ENCODE data around the gene GSS. TPM values are rescaled to one million over a fixed set of nuclear protein-coding genes. Genes with fewer than 3 reads are reported as not detected.
"Not testable (repeated sequence)": the region's sequence is repeated elsewhere in the genome, so short reads cannot be mapped to it uniquely, and the experiment has no call there.

GSS gene
- total RNA-seq, 2 experiments from 2014 or later, result 58.7 to 59.5 TPM

- H3K36me3 Mint-ChIP-seq (ENCODE audit: low read depth), result peaks cover 9% of the 10 kb centered on the region
- ATAC-seq, result no peak
- H3K9me3 Mint-ChIP-seq (ENCODE audit: low read depth), result no peaks in the 10 kb centered on the region
- intact Hi-C loops (cut with DNase I, micrococcal nuclease), result no loop called here
- ChIA-PET CTCF (no interaction called here), POLR2A (no interaction called here)
- H3K4me1 Mint-ChIP-seq, result peaks cover 26% of the 10 kb centered on the region
- H3K27me3 Mint-ChIP-seq, result no peaks in the 10 kb centered on the region
- no peak overlapping the region for H3K4me3 Mint-ChIP-seq
- H3K27ac Mint-ChIP-seq, result no peak overlapping the region
- DNase-seq, result no peak
Measured at GRCh38 chr20:34915131-34915530, 40.5 kb downstream of the GSS start.

GRCh38 chr20:34907616-34908469 lies 47.8 kb downstream of the GSS start:
- ChIA-PET POLR2A (no interaction called here), CTCF (no interaction called here)
- Mint-ChIP-seq H3K27me3 (no peaks in the 10 kb centered on the region), H3K36me3 (ENCODE audit: low read depth) (no peaks in the 10 kb centered on the region), H3K4me3 (no peak overlapping the region), H3K27ac (no peak overlapping the region), H3K4me1 (peaks cover 8% of the 10 kb centered on the region), H3K9me3 (ENCODE audit: low read depth) (no peaks in the 10 kb centered on the region)
- DNase-seq (no peak), ATAC-seq (no peak)
- intact Hi-C loops (cut with DNase I, micrococcal nuclease), result no loop called here

GRCh38 chr20:34904202-34904621 lies 51.4 kb downstream of the GSS start:
- no peak for DNase-seq
- no peak overlapping the region for H3K4me3 Mint-ChIP-seq
- H3K9me3 Mint-ChIP-seq (ENCODE audit: low read depth), result no peaks in the 10 kb centered on the region
- no peak for ATAC-seq
- H3K27me3 Mint-ChIP-seq, result no peaks in the 10 kb centered on the region
- peaks cover 8% of the 10 kb centered on the region for H3K4me1 Mint-ChIP-seq
- no peak overlapping the region for H3K27ac Mint-ChIP-seq
- intact Hi-C loops (cut with DNase I, micrococcal nuclease), result no loop called here
- peaks cover 2% of the 10 kb centered on the region for H3K36me3 Mint-ChIP-seq (ENCODE audit: low read depth)
- POLR2A ChIA-PET, result interaction anchor here (0.6 to 0.7 kb wide), 2 partner anchors 32 to 818 kb away, joined by 3 to 8 read pairs; no protein-coding TSS in a partner anchor
- CTCF ChIA-PET, result interaction anchor here (0.6 to 1.1 kb wide), 4 partner anchors 8 to 592 kb away, joined by 3 to 5 read pairs (median 4); no protein-coding TSS in a partner anchor

- POLR2A ChIA-PET; H3K27me3 Mint-ChIP-seq; DNase-seq; H3K27ac Mint-ChIP-seq; H3K4me1 Mint-ChIP-seq; ATAC-seq; intact Hi-C loops (cut with DNase I, micrococcal nuclease); H3K9me3 Mint-ChIP-seq (ENCODE audit: low read depth); H3K4me3 Mint-ChIP-seq; H3K36me3 Mint-ChIP-seq (ENCODE audit: low read depth); CTCF ChIA-PET: not testable (repeated sequence)
Measured at GRCh38 chr20:34898731-34899130, 56.9 kb downstream of the GSS start.

GRCh38 chr20:34898129-34898528 lies 57.5 kb downstream of the GSS start:
- POLR2A ChIA-PET; DNase-seq; H3K4me1 Mint-ChIP-seq; H3K4me3 Mint-ChIP-seq; intact Hi-C loops (cut with DNase I, micrococcal nuclease); H3K27ac Mint-ChIP-seq; H3K9me3 Mint-ChIP-seq (ENCODE audit: low read depth); H3K27me3 Mint-ChIP-seq; ATAC-seq; H3K36me3 Mint-ChIP-seq (ENCODE audit: low read depth): not testable (repeated sequence)
- CTCF ChIA-PET, result interaction anchor here (1.6 kb wide), 1 partner anchor 58 kb away, joined by 4 read pairs; the partner anchor contains the start of genes GSS and MYH7B

- ATAC-seq (no peak), DNase-seq (no peak)
- peaks cover 20% of the 10 kb centered on the region for H3K4me1 Mint-ChIP-seq
- no peak overlapping the region for H3K27ac Mint-ChIP-seq
- H3K9me3 Mint-ChIP-seq (ENCODE audit: low read depth), result no peaks in the 10 kb centered on the region
- intact Hi-C loops (cut with DNase I, micrococcal nuclease), result no loop called here
- H3K27me3 Mint-ChIP-seq, result no peaks in the 10 kb centered on the region
- ChIA-PET CTCF (interaction anchor here (0.7 to 0.8 kb wide), 2 partner anchors 52 to 1292 kb away, joined by 3 read pairs; no protein-coding TSS in a partner anchor), POLR2A (no interaction called here)
- H3K4me3 Mint-ChIP-seq, result no peak overlapping the region
- peaks cover 4% of the 10 kb centered on the region for H3K36me3 Mint-ChIP-seq (ENCODE audit: low read depth)
Measured at GRCh38 chr20:34896086-34896621, 59.5 kb downstream of the GSS start.

GRCh38 chr20:34895465-34895864 lies 60.1 kb downstream of the GSS start:
- H3K4me1 Mint-ChIP-seq, result peaks cover 27% of the 10 kb centered on the region
- DNase-seq, result no peak
- peaks cover 4% of the 10 kb centered on the region for H3K36me3 Mint-ChIP-seq (ENCODE audit: low read depth)
- H3K4me3 Mint-ChIP-seq, result no peak overlapping the region
- ATAC-seq, result no peak
- no peak overlapping the region for H3K27ac Mint-ChIP-seq
- CTCF ChIA-PET, result no interaction called here
- POLR2A ChIA-PET, result no interaction called here
- H3K27me3 Mint-ChIP-seq, result no peaks in the 10 kb centered on the region
- no peaks in the 10 kb centered on the region for H3K9me3 Mint-ChIP-seq (ENCODE audit: low read depth)
- intact Hi-C loops (cut with DNase I, micrococcal nuclease), result no loop called here

GRCh38 chr20:34894723-34895122 lies 60.9 kb downstream of the GSS start:
- peaks cover 2% of the 10 kb centered on the region for H3K36me3 Mint-ChIP-seq (ENCODE audit: low read depth)
- no peaks in the 10 kb centered on the region for H3K27me3 Mint-ChIP-seq
- H3K4me1 Mint-ChIP-seq, result peaks cover 34% of the 10 kb centered on the region
- ChIA-PET CTCF (no interaction called here), POLR2A (no interaction called here)
- intact Hi-C loops (cut with DNase I, micrococcal nuclease), result no loop called here
- ATAC-seq, result no peak
- DNase-seq, result no peak
- H3K27ac Mint-ChIP-seq, result no peak overlapping the region
- no peak overlapping the region for H3K4me3 Mint-ChIP-seq
- H3K9me3 Mint-ChIP-seq (ENCODE audit: low read depth), result no peaks in the 10 kb centered on the region

- intact Hi-C loops (cut with DNase I, micrococcal nuclease), result no loop called here
- no peak for DNase-seq
- Mint-ChIP-seq H3K4me3 (no peak overlapping the region), H3K4me1 (peaks cover 42% of the 10 kb centered on the region), H3K27ac (peak overlapping the region; percentile 78), H3K36me3 (ENCODE audit: low read depth) (peaks cover 4% of the 10 kb centered on the region), H3K9me3 (ENCODE audit: low read depth) (no peaks in the 10 kb centered on the region), H3K27me3 (no peaks in the 10 kb centered on the region)
- CTCF ChIA-PET, result interaction anchor here (0.9 to 1.3 kb wide), 2 partner anchors 19 to 555 kb away, joined by 3 to 5 read pairs; no protein-coding TSS in a partner anchor
- POLR2A ChIA-PET, result no interaction called here
- ATAC-seq, result no peak
Measured at GRCh38 chr20:34892671-34893070, 62.9 kb downstream of the GSS start.

GRCh38 chr20:34891166-34892062 lies 64.2 kb downstream of the GSS start:
- Mint-ChIP-seq H3K9me3 (ENCODE audit: low read depth) (no peaks in the 10 kb centered on the region), H3K27me3 (no peaks in the 10 kb centered on the region), H3K4me1 (peaks cover 42% of the 10 kb centered on the region), H3K27ac (peak overlapping the region; percentile 78), H3K36me3 (ENCODE audit: low read depth) (peaks cover 6% of the 10 kb centered on the region), H3K4me3 (peak overlapping the region; percentile 16)
- intact Hi-C loops (cut with DNase I, micrococcal nuclease), result loop anchor here (1.0 kb wide), 4 partner anchors 15 to 414 kb away; partner anchors contain the start of genes ACSS2 (in 2 of the 2), GSS (in 1 of the 2) and MYH7B (in 1 of the 2)
- POLR2A ChIA-PET, result interaction anchor here (0.5 kb wide), 1 partner anchor 36 kb away, joined by 3 read pairs; no protein-coding TSS in a partner anchor
- peak; percentile 64 for DNase-seq
- CTCF ChIA-PET, result interaction anchor here (0.5 to 1.2 kb wide), 6 partner anchors 12 to 1715 kb away, joined by 3 to 5 read pairs (median 4); partner anchors contain the start of genes ACSS2 and RAB5IF
- ATAC-seq, result peak; percentile 97

- CTCF ChIA-PET, result interaction anchor here (0.8 to 1.7 kb wide), 4 partner anchors 9 to 256 kb away, joined by 3 to 4 read pairs (median 4); no protein-coding TSS in a partner anchor
- Mint-ChIP-seq H3K36me3 (ENCODE audit: low read depth) (peaks cover 13% of the 10 kb centered on the region), H3K27ac (peak overlapping the region; percentile 32)
Measured at GRCh38 chr20:34888468-34888867, 67.1 kb downstream of the GSS start.

More at GRCh38 chr20:34888468-34888867, 67.1 kb downstream of the GSS start:
- Mint-ChIP-seq H3K9me3 (ENCODE audit: low read depth) (no peaks in the 10 kb centered on the region), H3K4me3 (no peak overlapping the region), H3K27me3 (no peaks in the 10 kb centered on the region), H3K4me1 (peaks cover 43% of the 10 kb centered on the region)
- DNase-seq, result no peak
- ATAC-seq, result no peak
- POLR2A ChIA-PET, result no interaction called here
- intact Hi-C loops (cut with DNase I, micrococcal nuclease), result no loop called here

Measured in activated CD4-positive, alpha-beta T cell treated with anti-CD3 and anti-CD28 coated beads for 36 hours (primary cell).